H9 (cell line): Measurements from ENCODE around the gene GATA1. TPM values are rescaled to one million over a fixed set of nuclear protein-coding genes. Genes with fewer than 3 reads are reported as not detected.

ENCODE experiments used
- DNase-seq: peaks from one replicate; pipeline ENCODE4 v3.0.0-alpha.2; 2017
- H2AFZ ChIP-seq: one replicate; pipeline ENCODE4 v1.6.1; 2013; ENCODE audit warnings: mild to moderate bottlenecking, low read length, control low read depth, moderate library complexity
- H2AK5ac ChIP-seq: 2 replicates; pipeline ENCODE4 v1.6.1; 2013; ENCODE audit warnings: low read length, control low read depth, mixed read lengths; ENCODE audit not compliant: insufficient read length
- H2BK120ac ChIP-seq: one replicate; pipeline ENCODE4 v1.6.1; 2013; ENCODE audit warnings: low read depth, mild to moderate bottlenecking, low read length, control low read depth, inconsistent platforms; ENCODE audit not compliant: poor library complexity, severe bottlenecking
- H2BK12ac ChIP-seq: 2 replicates; pipeline ENCODE4 v1.6.1; 2013; ENCODE audit warnings: low read length, control low read depth, mixed read lengths, low read depth; ENCODE audit not compliant: insufficient read length
- H2BK15ac ChIP-seq: 2 replicates; pipeline ENCODE4 v1.6.1; 2013; ENCODE audit warnings: low read depth, low read length, control low read depth
- H2BK20ac ChIP-seq: one replicate; pipeline ENCODE4 v1.6.1; 2013; ENCODE audit warnings: low read depth, mild to moderate bottlenecking, low read length, control low read depth, inconsistent platforms; ENCODE audit not compliant: poor library complexity, severe bottlenecking
- H2BK5ac ChIP-seq: 2 replicates; pipeline ENCODE4 v1.6.1; 2013; ENCODE audit warnings: low read length, control low read depth, mixed read lengths; ENCODE audit not compliant: insufficient read length
- H3K14ac ChIP-seq: 2 replicates; pipeline ENCODE4 v1.6.1; 2013; ENCODE audit warnings: low read length, control low read depth; ENCODE audit not compliant: insufficient read depth
- H3K18ac ChIP-seq: 2 replicates; pipeline ENCODE4 v1.6.1; 2013; ENCODE audit warnings: low read depth, mild to moderate bottlenecking, mixed read lengths, low read length, control low read depth; ENCODE audit not compliant: insufficient read length
- H3K23ac ChIP-seq: 2 replicates; pipeline ENCODE4 v1.6.1; 2013; ENCODE audit warnings: low read length, control low read depth, mixed read lengths, low read depth; ENCODE audit not compliant: insufficient read length
- H3K23me2 ChIP-seq: 2 replicates; pipeline ENCODE4 v1.6.1; 2013; ENCODE audit warnings: low read depth, mild to moderate bottlenecking, mixed read lengths, low read length, control low read depth; ENCODE audit not compliant: insufficient read length, poor library complexity, severe bottlenecking
- H3K27ac ChIP-seq: 2 replicates; pipeline ENCODE4 v1.5.1; 2013; ENCODE audit warnings: low read length, control low read depth, mixed read lengths, low read depth; ENCODE audit not compliant: insufficient read length
- H3K27me3 ChIP-seq: 2 replicates; pipeline ENCODE4 v1.6.1; 2013; ENCODE audit warnings: low read length, control low read depth, inconsistent platforms; ENCODE audit not compliant: insufficient read depth
- H3K4ac ChIP-seq: 2 replicates; pipeline ENCODE4 v1.6.1; 2013; ENCODE audit warnings: low read depth, mild to moderate bottlenecking, control low read depth, inconsistent platforms, low read length, moderate library complexity
- H3K4me1 ChIP-seq: 2 replicates; pipeline ENCODE4 v1.6.1; 2013; ENCODE audit warnings: low read length, control low read depth, inconsistent platforms; ENCODE audit not compliant: insufficient read depth
- H3K4me2 ChIP-seq: 2 replicates; pipeline ENCODE4 v1.6.1; 2013; ENCODE audit warnings: low read length, control low read depth, mixed read lengths; ENCODE audit not compliant: insufficient read length, insufficient read depth
- H3K56ac ChIP-seq: 2 replicates; pipeline ENCODE4 v1.6.1; 2013; ENCODE audit warnings: low read depth, mild to moderate bottlenecking, mixed read lengths, low read length, control low read depth; ENCODE audit not compliant: insufficient read length
- H3K79me1 ChIP-seq: 2 replicates; pipeline ENCODE4 v1.6.1; 2013; ENCODE audit warnings: low read depth, mild to moderate bottlenecking, moderate library complexity, low read length, control low read depth, inconsistent platforms; ENCODE audit not compliant: insufficient read depth, poor library complexity, severe bottlenecking
- H3K79me2 ChIP-seq: 2 replicates; pipeline ENCODE4 v1.6.1; 2013; ENCODE audit warnings: low read length, control low read depth, inconsistent platforms; ENCODE audit not compliant: insufficient read depth
- H3K9ac ChIP-seq: 2 replicates; pipeline ENCODE4 v1.6.1; 2013; ENCODE audit warnings: low read length, control low read depth, mixed read lengths; ENCODE audit not compliant: insufficient read length; ENCODE audit errors: extremely low read depth
- H3K9me3 ChIP-seq: one replicate; pipeline ENCODE4 v1.6.1; 2013; ENCODE audit warnings: low read depth, low read length, inconsistent platforms; ENCODE audit not compliant: control insufficient read depth
- H3T11ph ChIP-seq: one replicate; pipeline ENCODE4 v1.6.1; 2013; ENCODE audit warnings: mild to moderate bottlenecking, low read length, control low read depth, inconsistent platforms
- H4K20me1 ChIP-seq: one replicate; pipeline ENCODE4 v1.6.1; 2013; ENCODE audit not compliant: control insufficient read depth, insufficient read length, insufficient read depth
- H4K5ac ChIP-seq: 2 replicates; pipeline ENCODE4 v1.6.1; 2013; ENCODE audit warnings: low read depth, mild to moderate bottlenecking, mixed read lengths, low read length, control low read depth; ENCODE audit not compliant: insufficient read length
- H4K8ac ChIP-seq: replicated peaks from 2 replicates; pipeline ENCODE4 v1.6.1; 2013; ENCODE audit warnings: low read length, control low read depth, mixed read lengths, low read depth; ENCODE audit not compliant: insufficient read length
- H4K91ac ChIP-seq: 2 replicates; pipeline ENCODE4 v1.6.1; 2013; ENCODE audit warnings: low read depth, mild to moderate bottlenecking, moderate library complexity, mixed read lengths, low read length, control low read depth; ENCODE audit not compliant: insufficient read length
- H3K27ac Mint-ChIP-seq, 3 experiments: 2 replicates in 2 of 3; 3 replicates in 1 of 3; pipeline ENCODE4 v1.8.0; 2020 to 2021; ENCODE audit warnings: mixed read lengths in 3 of 3, mild to moderate bottlenecking in 1 of 3, moderate library complexity in 1 of 3
- H3K27me3 Mint-ChIP-seq: 2 replicates; pipeline ENCODE4 v1.8.0; 2021; ENCODE audit warnings: low read depth, mild to moderate bottlenecking, moderate library complexity, mixed read lengths
- H3K36me3 Mint-ChIP-seq, 3 experiments: 2 replicates in 2 of 3; 3 replicates in 1 of 3; pipeline ENCODE4 v1.8.0; 2020 to 2021; ENCODE audit warnings: low read depth in 3 of 3, mixed read lengths in 3 of 3; ENCODE audit not compliant: insufficient read depth in 1 of 3
- H3K4me1 Mint-ChIP-seq, 2 experiments: 2 replicates each; pipeline ENCODE4 v1.8.0; 2020; ENCODE audit warnings: mixed read lengths in 2 of 2
- H3K4me3 Mint-ChIP-seq, 2 experiments: 2 replicates in 1 of 2; 3 replicates in 1 of 2; pipeline ENCODE4 v1.8.0; 2020 to 2021; ENCODE audit warnings: mild to moderate bottlenecking in 2 of 2, mixed read lengths in 2 of 2, moderate library complexity in 1 of 2
- H3K9me3 Mint-ChIP-seq, 2 experiments: 2 replicates in 1 of 2; 3 replicates in 1 of 2; pipeline ENCODE4 v1.8.0; 2020; ENCODE audit warnings: mild to moderate bottlenecking in 2 of 2, mixed read lengths in 2 of 2, moderate library complexity in 1 of 2
- CTCF ChIP-seq: fragments of 200-600 bp; sonication (generic); conservative IDR thresholded peaks from 3 replicates; pipeline ENCODE4 v1.8.0; 2021; ENCODE audit warnings: antibody characterized with exemption, mild to moderate bottlenecking
- WGBS: extraction: QIAGEN DNeasy Blood & Tissue Kit; methylation state at CpG from one replicate; pipeline ENCODE4 v1.1.7; 2013; ENCODE audit warnings: missing lambda C conversion rate, low lambda C conversion rate, mixed read lengths; ENCODE audit not compliant: insufficient read length; ENCODE audit errors: extremely low coverage; 5-methylcytosine and 5-hydroxymethylcytosine counted together
- total RNA-seq: library from RNA; stranded (reverse); gene quantifications from 2 replicates; pipeline ENCODE4 v1.2.1, GENCODE V29; 2021

The GATA1 gene
- total RNA-seq, 1 experiment from 2014 or later, result not detected

- Histone ChIP-seq H4K20me1 (no peaks in the 10 kb centered on the region), H3K23me2 (no peaks in the 10 kb centered on the region), H2BK5ac (no peak overlapping the region), H3K79me2 (no peaks in the 10 kb centered on the region), H3K4me1 (no peaks in the 10 kb centered on the region), H3K27me3 (no peaks in the 10 kb centered on the region), H2AK5ac (no peak overlapping the region), H2AFZ (no peak overlapping the region), H4K91ac (no peak overlapping the region), H3K14ac (no peak overlapping the region), H3K9me3 (peaks cover 26% of the 10 kb centered on the region), H2BK20ac (no peak overlapping the region), H3T11ph (no peak overlapping the region), H2BK120ac (no peak overlapping the region), H3K23ac (no peak overlapping the region), H3K9ac (no peak overlapping the region), H3K27ac (no peak overlapping the region), H2BK12ac (no peak overlapping the region), H3K18ac (no peak overlapping the region), H2BK15ac (no peak overlapping the region), H3K4ac (no peak overlapping the region), H4K5ac (no peak overlapping the region), H3K4me2 (no peak overlapping the region), H4K8ac (no peak overlapping the region), H3K56ac (no peak overlapping the region), H3K79me1 (no peaks in the 10 kb centered on the region)
- Mint-ChIP-seq H3K4me1 (no peaks in the 10 kb centered on the region), H3K27me3 (no peaks in the 10 kb centered on the region; the same call in none of the 2 replicates), H3K9me3 (peaks cover 61 to 65% of the 10 kb centered on the region in 2 experiments), H3K36me3 (peaks cover 0 to 5% (median 4%) of the 10 kb centered on the region in 3 experiments; a peak in 4 of 7 replicates), H3K4me3 (no peak overlapping the region), H3K27ac (no peak overlapping the region)
- no peak for DNase-seq
- no CpG with 5 or more reads among the region's 7 CpGs for WGBS
- TF ChIP-seq CTCF, result no peak
Observed at GRCh38 chrX:48752498-48752897, 33.9 kb upstream of the GATA1 start.
